GM12801 (cell line): Measurements from ENCODE around the gene TNIP1.

Experiments used
- CTCF ChIP-seq: IDR thresholded peaks from one replicate; pipeline ENCODE4 v1.5.1; 2011; ENCODE audit warnings: control low read depth; ENCODE audit not compliant: insufficient read length; ENCODE audit errors: extremely low read depth

The TNIP1 gene

GRCh38 chr5:151097061-151097460, 16.2 kb upstream of the TNIP1 start:
- TF ChIP-seq CTCF, result no peak

GRCh38 chr5:151096001-151096373, 15.2 kb upstream of the TNIP1 start:
- no peak for TF ChIP-seq CTCF

GRCh38 chr5:151095341-151096000, 14.6 kb upstream of the TNIP1 start:
- no peak for TF ChIP-seq CTCF

GRCh38 chr5:151094852-151095245, 14.0 kb upstream of the TNIP1 start:
- TF ChIP-seq CTCF, result no peak

GRCh38 chr5:151094030-151094851, 13.4 kb upstream of the TNIP1 start:
- TF ChIP-seq CTCF, result no peak

GRCh38 chr5:151093476-151093889, 12.6 kb upstream of the TNIP1 start:
- no peak for TF ChIP-seq CTCF

- no peak for TF ChIP-seq CTCF
Observed at GRCh38 chr5:151092762-151093161, 11.9 kb upstream of the TNIP1 start.
